ENCODE data around the gene TMEM139.

The TMEM139 gene

DNA sequence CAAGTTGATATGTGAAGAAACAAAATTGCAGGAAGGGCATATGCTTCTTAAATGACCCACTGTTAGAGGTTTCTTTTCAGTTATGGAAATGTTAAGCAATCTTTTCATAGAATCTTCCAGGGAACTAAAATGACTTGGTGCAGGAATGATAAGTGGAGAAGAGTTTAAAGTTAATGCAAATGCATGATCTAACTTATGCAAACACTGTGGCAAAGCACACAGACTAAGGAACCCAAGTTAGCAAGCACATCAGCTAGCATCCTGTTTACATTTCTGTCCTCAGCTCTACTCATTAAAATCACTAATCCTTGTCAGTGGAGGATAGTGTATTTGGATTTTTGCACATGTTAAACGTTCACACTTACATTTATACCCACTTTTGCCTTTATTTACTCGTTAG lies 40.5 kb downstream of the TMEM139 start:
- no peak overlapping the region for H3K27ac ChIP-seq (ENCODE audit: low read depth, low read length)
- no peak overlapping the region for H3K4me3 ChIP-seq (ENCODE audit: low read depth, low read length)
- no peaks in the 10 kb centered on the region for H3K27me3 ChIP-seq (ENCODE audit: control insufficient read depth, insufficient read depth, low read length)
- H3K9ac ChIP-seq (ENCODE audit: low read depth, low read length) = no peak overlapping the region
- no peaks in the 10 kb centered on the region for H3K36me3 ChIP-seq (ENCODE audit: control insufficient read depth, insufficient read depth, low read length)
- peaks cover 8% of the 10 kb centered on the region; the same call in 1 of the 2 replicates for H3K4me1 ChIP-seq (ENCODE audit: control insufficient read depth, insufficient read depth, low read length)
- H3K9me3 ChIP-seq (ENCODE audit: control insufficient read depth, insufficient read depth, low read length) = no peaks in the 10 kb centered on the region

DNA sequence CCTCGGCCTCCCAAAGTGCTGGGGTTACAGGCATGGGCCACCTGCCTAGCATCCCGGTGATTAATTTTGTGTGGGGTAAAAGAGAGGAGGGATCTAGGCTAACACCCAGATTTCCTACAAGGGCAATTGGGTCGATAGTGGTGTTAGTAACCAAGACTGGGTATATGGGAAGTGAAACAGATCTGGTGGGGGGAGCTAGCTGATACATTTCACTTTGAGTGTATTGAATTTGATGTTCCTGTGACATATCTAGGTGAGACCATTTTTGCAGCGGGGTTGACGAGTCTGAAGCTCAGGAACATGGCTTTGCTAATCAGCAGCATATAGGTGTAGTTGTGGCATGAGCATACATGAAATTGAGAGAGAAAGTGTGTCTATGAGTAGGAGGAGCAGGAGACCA lies 43.1 kb downstream of the TMEM139 start:
- Histone ChIP-seq H3K9me3 (ENCODE audit: control insufficient read depth, insufficient read depth, low read length) (no peaks in the 10 kb centered on the region), H3K36me3 (ENCODE audit: control insufficient read depth, insufficient read depth, low read length) (no peaks in the 10 kb centered on the region), H3K27me3 (ENCODE audit: control insufficient read depth, insufficient read depth, low read length) (no peaks in the 10 kb centered on the region), H3K9ac (ENCODE audit: low read depth, low read length) (no peak overlapping the region), H3K4me3 (ENCODE audit: low read depth, low read length) (no peak overlapping the region), H3K27ac (ENCODE audit: low read depth, low read length) (no peak overlapping the region), H3K4me1 (ENCODE audit: control insufficient read depth, insufficient read depth, low read length) (peaks cover 8% of the 10 kb centered on the region; the same call in 1 of the 2 replicates)

DNA sequence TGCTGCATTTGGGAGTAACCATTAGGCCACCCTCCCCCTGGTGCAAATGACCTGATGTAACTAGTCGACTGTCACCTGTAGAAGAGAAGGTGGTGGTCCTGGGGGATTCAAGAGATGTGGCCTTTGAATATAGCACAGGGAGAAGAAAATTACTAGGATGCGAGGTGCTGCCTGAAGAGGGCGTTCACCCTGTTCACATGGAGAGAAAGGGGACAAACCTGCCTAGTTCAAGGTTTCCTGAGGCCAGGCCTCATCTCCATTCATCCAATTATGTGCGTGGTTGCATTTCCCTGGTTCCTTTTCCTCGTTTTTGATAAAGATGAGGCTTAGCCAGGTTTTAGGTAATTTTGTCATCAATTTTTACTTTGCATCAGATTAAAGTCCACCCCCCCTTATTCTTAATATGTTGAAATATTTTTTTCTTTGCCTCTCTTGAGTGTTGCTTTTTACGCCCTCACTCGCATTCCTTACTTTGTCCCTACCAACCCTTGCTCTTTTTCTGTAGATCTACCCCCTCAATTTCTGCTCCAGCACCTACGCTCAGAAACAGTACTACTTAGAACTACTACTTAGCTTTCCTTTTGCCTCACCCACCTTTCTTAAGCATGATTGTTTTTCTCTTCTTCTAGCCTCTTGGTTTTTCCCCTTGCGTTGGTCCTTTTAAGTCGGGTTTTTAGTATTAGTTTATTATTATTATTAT lies 44.9 kb downstream of the TMEM139 start:
- H3K27me3 ChIP-seq (ENCODE audit: control insufficient read depth, insufficient read depth, low read length) = no peaks in the 10 kb centered on the region
- H3K4me1 ChIP-seq (ENCODE audit: control insufficient read depth, insufficient read depth, low read length) = peaks cover 5% of the 10 kb centered on the region; the same call in 1 of the 2 replicates
- H3K36me3 ChIP-seq (ENCODE audit: control insufficient read depth, insufficient read depth, low read length) = no peaks in the 10 kb centered on the region
- no peak overlapping the region for H3K27ac ChIP-seq (ENCODE audit: low read depth, low read length)
- no peak overlapping the region for H3K9ac ChIP-seq (ENCODE audit: low read depth, low read length)
- H3K4me3 ChIP-seq (ENCODE audit: low read depth, low read length) = no peak overlapping the region
- no peaks in the 10 kb centered on the region for H3K9me3 ChIP-seq (ENCODE audit: control insufficient read depth, insufficient read depth, low read length)

DNA sequence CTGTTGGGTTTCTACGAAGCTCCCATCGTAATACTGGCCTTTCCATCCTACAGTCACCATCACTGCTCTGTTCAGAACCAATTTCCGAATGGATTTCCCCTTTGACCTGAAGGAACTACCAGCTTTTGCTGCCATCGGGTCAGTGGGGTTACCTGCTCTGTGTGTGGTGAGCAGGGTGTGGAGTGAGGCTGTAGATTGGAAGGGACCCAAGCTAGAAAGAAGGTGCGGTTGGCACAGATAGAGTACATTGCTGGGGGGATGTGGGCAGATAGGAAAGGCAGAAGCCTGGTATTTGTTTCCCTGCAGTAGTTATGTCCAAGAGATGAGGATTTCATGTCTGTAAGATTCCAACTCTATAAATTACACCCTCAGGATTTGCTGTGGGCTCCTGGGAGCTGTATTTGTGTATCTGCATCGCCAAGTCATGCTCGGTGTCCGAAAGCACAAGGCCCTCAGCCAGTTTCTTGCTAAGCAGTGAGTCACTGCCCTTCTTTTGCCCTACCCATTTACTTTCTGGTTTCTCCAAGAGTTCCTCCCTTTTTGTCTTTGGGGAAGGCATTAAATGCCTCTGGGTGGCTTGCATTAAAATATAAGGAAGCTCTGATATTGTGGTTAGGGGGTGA lies 46.5 kb downstream of the TMEM139 start:
- H3K27me3 ChIP-seq (ENCODE audit: control insufficient read depth, insufficient read depth, low read length) = no peaks in the 10 kb centered on the region
- H3K4me1 ChIP-seq (ENCODE audit: control insufficient read depth, insufficient read depth, low read length) = no peaks in the 10 kb centered on the region
- H3K9ac ChIP-seq (ENCODE audit: low read depth, low read length) = no peak overlapping the region
- no peaks in the 10 kb centered on the region for H3K9me3 ChIP-seq (ENCODE audit: control insufficient read depth, insufficient read depth, low read length)
- no peak overlapping the region for H3K4me3 ChIP-seq (ENCODE audit: low read depth, low read length)
- H3K36me3 ChIP-seq (ENCODE audit: control insufficient read depth, insufficient read depth, low read length) = no peaks in the 10 kb centered on the region
- no peak overlapping the region for H3K27ac ChIP-seq (ENCODE audit: low read depth, low read length)

- Histone ChIP-seq H3K36me3 (ENCODE audit: control insufficient read depth, insufficient read depth, low read length) (no peaks in the 10 kb centered on the region), H3K9me3 (ENCODE audit: control insufficient read depth, insufficient read depth, low read length) (no peaks in the 10 kb centered on the region), H3K27ac (ENCODE audit: low read depth, low read length) (no peak overlapping the region), H3K4me3 (ENCODE audit: low read depth, low read length) (no peak overlapping the region), H3K4me1 (ENCODE audit: control insufficient read depth, insufficient read depth, low read length) (no peaks in the 10 kb centered on the region), H3K27me3 (ENCODE audit: control insufficient read depth, insufficient read depth, low read length) (no peaks in the 10 kb centered on the region), H3K9ac (ENCODE audit: low read depth, low read length) (no peak overlapping the region)
These were observed 49.5 kb downstream of the TMEM139 start for GRCh38 chr7:143334244-143334643.

- H3K36me3 ChIP-seq (ENCODE audit: control insufficient read depth, insufficient read depth, low read length) = no peaks in the 10 kb centered on the region
- no peak overlapping the region for H3K9ac ChIP-seq (ENCODE audit: low read depth, low read length)
- H3K27me3 ChIP-seq (ENCODE audit: control insufficient read depth, insufficient read depth, low read length) = no peaks in the 10 kb centered on the region
- no peaks in the 10 kb centered on the region for H3K9me3 ChIP-seq (ENCODE audit: control insufficient read depth, insufficient read depth, low read length)
- H3K4me1 ChIP-seq (ENCODE audit: control insufficient read depth, insufficient read depth, low read length) = no peaks in the 10 kb centered on the region
- H3K4me3 ChIP-seq (ENCODE audit: low read depth, low read length) = no peak overlapping the region
- H3K27ac ChIP-seq (ENCODE audit: low read depth, low read length) = no peak overlapping the region
These were observed 52.5 kb downstream of the TMEM139 start for GRCh38 chr7:143337216-143337615.
